ENCODE data around the gene YEATS4.

- TF ChIP-seq, protein P1, sequence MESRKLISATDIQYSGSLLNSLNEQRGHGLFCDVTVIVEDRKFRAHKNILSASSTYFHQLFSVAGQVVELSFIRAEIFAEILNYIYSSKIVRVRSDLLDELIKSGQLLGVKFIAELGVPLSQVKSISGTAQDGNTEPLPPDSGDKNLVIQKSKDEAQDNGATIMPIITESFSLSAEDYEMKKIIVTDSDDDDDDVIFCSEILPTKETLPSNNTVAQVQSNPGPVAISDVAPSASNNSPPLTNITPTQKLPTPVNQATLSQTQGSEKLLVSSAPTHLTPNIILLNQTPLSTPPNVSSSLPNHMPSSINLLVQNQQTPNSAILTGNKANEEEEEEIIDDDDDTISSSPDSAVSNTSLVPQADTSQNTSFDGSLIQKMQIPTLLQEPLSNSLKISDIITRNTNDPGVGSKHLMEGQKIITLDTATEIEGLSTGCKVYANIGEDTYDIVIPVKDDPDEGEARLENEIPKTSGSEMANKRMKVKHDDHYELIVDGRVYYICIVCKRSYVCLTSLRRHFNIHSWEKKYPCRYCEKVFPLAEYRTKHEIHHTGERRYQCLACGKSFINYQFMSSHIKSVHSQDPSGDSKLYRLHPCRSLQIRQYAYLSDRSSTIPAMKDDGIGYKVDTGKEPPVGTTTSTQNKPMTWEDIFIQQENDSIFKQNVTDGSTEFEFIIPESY (IDR thresholded peaks at IDR 0.05), result peak; percentile 24
- peak in 1 of 2 donors; percentile 54 for TF ChIP-seq RAD21 (IDR thresholded peaks at IDR 0.05)
Measured at GRCh38 chr12:69359531-69360347, at the start of gene YEATS4.

All from liver (tissue), 2 donors.